Neural progenitor cell (in vitro differentiated cells): ENCODE data around the gene BCR. TPM values are rescaled to one million over a fixed set of nuclear protein-coding genes. Genes with fewer than 3 reads are reported as not detected.

Source experiments
- DNase-seq: peaks from one replicate; pipeline ENCODE4 v3.0.0-alpha.2; 2016; ENCODE audit warnings: low spot score
- H2AFZ ChIP-seq: fragments of 200-600 bp; sonication (generic); replicated peaks from 2 replicates; pipeline ENCODE4 v1.6.1; 2016; ENCODE audit warnings: antibody characterized with exemption
- H3F3A ChIP-seq: fragments of 200-600 bp; sonication (generic); 2 replicates; pipeline ENCODE4 v1.6.1; 2016; ENCODE audit warnings: antibody characterized with exemption, low read depth
- H3K27ac ChIP-seq: fragments of 200-600 bp; sonication (generic); 2 replicates; pipeline ENCODE4 v1.5.1; 2016; ENCODE audit warnings: mild to moderate bottlenecking
- H3K27me3 ChIP-seq: fragments of 200-600 bp; sonication (generic); 2 replicates; pipeline ENCODE4 v1.6.1; 2016; ENCODE audit warnings: mild to moderate bottlenecking, moderate library complexity
- H3K36me3 ChIP-seq: fragments of 200-600 bp; sonication (generic); 2 replicates; pipeline ENCODE4 v1.5.1; 2016
- H3K4me1 ChIP-seq: fragments of 200-600 bp; sonication (generic); 2 replicates; pipeline ENCODE4 v1.6.1; 2016; ENCODE audit warnings: mixed run types
- H3K4me2 ChIP-seq: fragments of 200-600 bp; sonication (generic); 2 replicates; pipeline ENCODE4 v1.6.1; 2016
- H3K4me3 ChIP-seq: fragments of 200-600 bp; sonication (generic); 2 replicates; pipeline ENCODE4 v1.5.1; 2016
- H3K79me2 ChIP-seq: fragments of 200-600 bp; sonication (generic); 2 replicates; pipeline ENCODE4 v1.6.1; 2016; ENCODE audit warnings: low read depth
- H3K9ac ChIP-seq: fragments of 200-600 bp; sonication (generic); 2 replicates; pipeline ENCODE4 v1.6.1; 2016
- H3K9me3 ChIP-seq: fragments of 200-600 bp; sonication (generic); 2 replicates; pipeline ENCODE4 v1.5.1; 2016; ENCODE audit warnings: low read depth
- H4K20me1 ChIP-seq: fragments of 200-600 bp; sonication (generic); 2 replicates; pipeline ENCODE4 v1.6.1; 2016; ENCODE audit warnings: low read depth
- H3K27ac Mint-ChIP-seq: 3 replicates; pipeline ENCODE4 v1.8.0; 2021; ENCODE audit warnings: mixed read lengths
- H3K27me3 Mint-ChIP-seq: 2 replicates; pipeline ENCODE4 v1.8.0; 2022; ENCODE audit warnings: low read depth, mild to moderate bottlenecking, inconsistent platforms, moderate library complexity, mixed read lengths; ENCODE audit not compliant: insufficient read depth
- H3K36me3 Mint-ChIP-seq: 3 replicates; pipeline ENCODE4 v1.8.0; 2021; ENCODE audit warnings: mixed read lengths
- H3K4me1 Mint-ChIP-seq: 3 replicates; pipeline ENCODE4 v1.8.0; 2021; ENCODE audit warnings: mixed read lengths
- H3K4me3 Mint-ChIP-seq: 3 replicates; pipeline ENCODE4 v1.8.0; 2021; ENCODE audit warnings: mild to moderate bottlenecking, moderate library complexity, mixed read lengths
- H3K9me3 Mint-ChIP-seq: 3 replicates; pipeline ENCODE4 v1.8.0; 2020; ENCODE audit warnings: mixed read lengths
- CTCF ChIP-seq: fragments of 200-600 bp; sonication (generic); IDR thresholded peaks from 2 replicates; pipeline ENCODE4 v1.5.1; 2017; ENCODE audit warnings: antibody characterized with exemption, mild to moderate bottlenecking
- EZH2 ChIP-seq: fragments of 200-600 bp; sonication (generic); IDR thresholded peaks from 2 replicates; pipeline ENCODE4 v1.6.1; 2017; ENCODE audit warnings: antibody characterized with exemption, mild to moderate bottlenecking, moderate library complexity
- EZH2phosphoT487 ChIP-seq: fragments of 200-600 bp; sonication (generic); IDR thresholded peaks from 2 replicates; pipeline ENCODE4 v1.6.1; 2017; ENCODE audit warnings: antibody characterized with exemption
- total RNA-seq: library from RNA; depleted of rRNA; stranded (reverse); fragments of >200 nt; gene quantifications from 2 replicates; pipeline ENCODE4 v1.2.3, GENCODE V29; 2015; ENCODE audit warnings: low replicate concordance

The BCR gene
- total RNA-seq, 1 donor from 2014 or later: 35.5 TPM

- no peak overlapping the region for H2AFZ ChIP-seq
- no peak for DNase-seq
- H3K36me3 ChIP-seq: no peaks in the 10 kb centered on the region
- peaks cover 10% of the 10 kb centered on the region for H3K4me1 ChIP-seq
- H3K27ac ChIP-seq: no peak overlapping the region
- no peak overlapping the region for H3K4me2 ChIP-seq
- H3K9me3 Mint-ChIP-seq: peaks cover 2% of the 10 kb centered on the region
- H3K4me3 ChIP-seq: no peak overlapping the region
- no peak overlapping the region for H3K4me3 Mint-ChIP-seq
- H3K79me2 ChIP-seq: peaks cover 100% of the 10 kb centered on the region
- H3K27me3 Mint-ChIP-seq: peaks cover 3% of the 10 kb centered on the region
- H3K27ac Mint-ChIP-seq: peak overlapping the region; percentile 57
- H3F3A ChIP-seq: peaks cover 15% of the 10 kb centered on the region
- no peak for TF ChIP-seq EZH2phosphoT487
- no peak for TF ChIP-seq EZH2
- TF ChIP-seq CTCF: no peak
- H3K9ac ChIP-seq: no peak overlapping the region
- H3K36me3 Mint-ChIP-seq: peaks cover 33% of the 10 kb centered on the region
- H3K9me3 ChIP-seq: no peaks in the 10 kb centered on the region
- no peaks in the 10 kb centered on the region for H3K27me3 ChIP-seq
- H3K4me1 Mint-ChIP-seq: peaks cover 55% of the 10 kb centered on the region
- H4K20me1 ChIP-seq: peaks cover 85% of the 10 kb centered on the region
Measured at GRCh38 chr22:23196165-23196564, 15.9 kb downstream of the BCR start.

- peaks cover 3% of the 10 kb centered on the region for H3K27me3 Mint-ChIP-seq
- Histone ChIP-seq H3K4me1 (peaks cover 10% of the 10 kb centered on the region), H3F3A (peaks cover 15% of the 10 kb centered on the region), H3K9ac (no peak overlapping the region), H3K27me3 (no peaks in the 10 kb centered on the region), H3K4me2 (no peak overlapping the region), H3K9me3 (no peaks in the 10 kb centered on the region), H3K79me2 (peaks cover 99% of the 10 kb centered on the region), H2AFZ (no peak overlapping the region), H3K27ac (no peak overlapping the region), H4K20me1 (peaks cover 70% of the 10 kb centered on the region), H3K4me3 (no peak overlapping the region), H3K36me3 (no peaks in the 10 kb centered on the region)
- no peak for DNase-seq
- H3K27ac Mint-ChIP-seq: peak overlapping the region; percentile 70
- peaks cover 2% of the 10 kb centered on the region for H3K9me3 Mint-ChIP-seq
- TF ChIP-seq EZH2 (no peak), CTCF (no peak), EZH2phosphoT487 (no peak)
- no peak overlapping the region for H3K4me3 Mint-ChIP-seq
- peaks cover 26% of the 10 kb centered on the region for H3K36me3 Mint-ChIP-seq
- peaks cover 45% of the 10 kb centered on the region for H3K4me1 Mint-ChIP-seq
Measured at GRCh38 chr22:23197836-23198235, 17.5 kb downstream of the BCR start.

GRCh38 chr22:23199159-23199558 is 18.9 kb downstream of the BCR start:
- Mint-ChIP-seq H3K36me3 (peaks cover 28% of the 10 kb centered on the region), H3K4me1 (peaks cover 46% of the 10 kb centered on the region), H3K27ac (peak overlapping the region; percentile 83), H3K9me3 (peaks cover 2% of the 10 kb centered on the region), H3K27me3 (peaks cover 3% of the 10 kb centered on the region), H3K4me3 (no peak overlapping the region)
- Histone ChIP-seq H3K9ac (no peak overlapping the region), H2AFZ (no peak overlapping the region), H3F3A (peaks cover 15% of the 10 kb centered on the region), H3K4me2 (peak overlapping the region; percentile 22), H4K20me1 (peaks cover 70% of the 10 kb centered on the region), H3K79me2 (peaks cover 99% of the 10 kb centered on the region), H3K9me3 (no peaks in the 10 kb centered on the region), H3K36me3 (no peaks in the 10 kb centered on the region), H3K27me3 (no peaks in the 10 kb centered on the region), H3K4me3 (no peak overlapping the region), H3K4me1 (peaks cover 10% of the 10 kb centered on the region), H3K27ac (peak overlapping the region; percentile 85)
- DNase-seq: peak; percentile 62
- TF ChIP-seq EZH2: no peak
- no peak for TF ChIP-seq EZH2phosphoT487
- no peak for TF ChIP-seq CTCF
